ENCODE measurements around the gene ABCA13. TPM values are rescaled to one million over a fixed set of nuclear protein-coding genes. Genes with fewer than 3 reads are reported as not detected.
A peak's percentile ranks its signal among the peaks of the same experiment; 100 is the strongest.

The ABCA13 gene
- total RNA-seq, 1 donor from 2014 or later: 0.44 TPM

DNA sequence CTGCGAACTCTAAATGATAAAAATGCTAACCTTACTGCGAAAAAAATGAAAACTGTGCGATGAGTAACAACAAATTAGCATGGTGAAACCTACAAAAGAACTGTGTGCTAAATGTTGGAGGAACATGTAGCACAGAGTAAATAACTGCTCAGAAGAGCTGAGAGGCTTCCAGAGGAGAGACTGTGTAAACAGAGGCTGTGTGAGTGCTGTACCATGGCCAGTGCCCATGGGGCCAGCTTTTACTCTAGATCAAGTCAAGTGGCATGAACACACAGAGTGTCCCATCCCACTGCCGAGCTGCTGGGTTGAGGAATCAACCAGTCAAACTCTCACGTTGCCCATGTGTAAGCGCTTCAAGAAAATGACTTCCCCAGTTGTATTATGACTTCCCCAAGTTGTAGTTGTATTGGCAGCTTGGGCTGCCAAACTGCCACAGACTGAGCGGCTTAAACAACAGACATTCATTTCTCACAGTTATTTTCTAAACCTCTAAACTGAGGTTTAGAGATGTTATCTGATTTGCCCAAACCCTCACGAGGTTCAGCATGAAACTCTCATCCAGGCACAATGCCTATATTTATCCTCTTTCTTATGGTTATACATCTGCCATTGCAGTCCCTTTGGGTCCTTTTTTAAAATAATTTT, 270.7 kb downstream of the ABCA13 start:
- Mint-ChIP-seq H3K4me3 (ENCODE audit: unreplicated experiment) (no peak overlapping the region), H3K27ac (ENCODE audit: unreplicated experiment) (no peak overlapping the region), H3K36me3 (ENCODE audit: low read depth, unreplicated experiment) (peaks cover 6% of the 10 kb centered on the region), H3K9me3 (ENCODE audit: unreplicated experiment) (peaks cover 5% of the 10 kb centered on the region), H3K4me1 (ENCODE audit: unreplicated experiment) (no peaks in the 10 kb centered on the region), H3K27me3 (ENCODE audit: unreplicated experiment) (peaks cover 6% of the 10 kb centered on the region)
- TF ChIP-seq, protein P1, sequence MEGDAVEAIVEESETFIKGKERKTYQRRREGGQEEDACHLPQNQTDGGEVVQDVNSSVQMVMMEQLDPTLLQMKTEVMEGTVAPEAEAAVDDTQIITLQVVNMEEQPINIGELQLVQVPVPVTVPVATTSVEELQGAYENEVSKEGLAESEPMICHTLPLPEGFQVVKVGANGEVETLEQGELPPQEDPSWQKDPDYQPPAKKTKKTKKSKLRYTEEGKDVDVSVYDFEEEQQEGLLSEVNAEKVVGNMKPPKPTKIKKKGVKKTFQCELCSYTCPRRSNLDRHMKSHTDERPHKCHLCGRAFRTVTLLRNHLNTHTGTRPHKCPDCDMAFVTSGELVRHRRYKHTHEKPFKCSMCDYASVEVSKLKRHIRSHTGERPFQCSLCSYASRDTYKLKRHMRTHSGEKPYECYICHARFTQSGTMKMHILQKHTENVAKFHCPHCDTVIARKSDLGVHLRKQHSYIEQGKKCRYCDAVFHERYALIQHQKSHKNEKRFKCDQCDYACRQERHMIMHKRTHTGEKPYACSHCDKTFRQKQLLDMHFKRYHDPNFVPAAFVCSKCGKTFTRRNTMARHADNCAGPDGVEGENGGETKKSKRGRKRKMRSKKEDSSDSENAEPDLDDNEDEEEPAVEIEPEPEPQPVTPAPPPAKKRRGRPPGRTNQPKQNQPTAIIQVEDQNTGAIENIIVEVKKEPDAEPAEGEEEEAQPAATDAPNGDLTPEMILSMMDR (IDR thresholded peaks at IDR 0.05; ENCODE audit: unreplicated experiment): no peak
- no peak for DNase-seq (ENCODE audit: low spot score)

DNA sequence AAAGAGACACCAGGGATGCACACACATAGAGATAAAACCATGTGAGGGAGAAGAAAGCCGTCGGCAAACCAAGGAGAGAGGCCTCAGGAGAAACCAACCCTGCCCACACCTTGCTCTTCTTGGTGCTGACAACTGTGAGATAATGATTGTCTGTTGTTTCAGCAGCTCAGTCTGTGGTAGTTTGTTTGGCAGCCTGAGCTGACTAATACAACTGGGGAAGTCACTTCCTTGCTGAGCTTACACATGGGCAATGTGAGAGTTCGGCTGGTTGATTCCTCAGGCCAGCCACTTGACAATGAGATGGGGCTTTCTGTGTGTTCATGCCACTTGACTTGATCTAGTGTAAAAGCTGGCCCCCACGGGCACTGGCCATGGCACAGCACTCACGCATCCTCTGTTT, 271.8 kb downstream of the ABCA13 start:
- Mint-ChIP-seq H3K9me3 (ENCODE audit: unreplicated experiment) (peaks cover 5% of the 10 kb centered on the region), H3K27me3 (ENCODE audit: unreplicated experiment) (peaks cover 6% of the 10 kb centered on the region), H3K36me3 (ENCODE audit: low read depth, unreplicated experiment) (peaks cover 6% of the 10 kb centered on the region), H3K4me3 (ENCODE audit: unreplicated experiment) (no peak overlapping the region), H3K27ac (ENCODE audit: unreplicated experiment) (peak overlapping the region; percentile 8), H3K4me1 (ENCODE audit: unreplicated experiment) (no peaks in the 10 kb centered on the region)
- no peak for DNase-seq (ENCODE audit: low spot score)
- TF ChIP-seq, protein P1 (IDR thresholded peaks at IDR 0.05; ENCODE audit: unreplicated experiment): no peak

DNA sequence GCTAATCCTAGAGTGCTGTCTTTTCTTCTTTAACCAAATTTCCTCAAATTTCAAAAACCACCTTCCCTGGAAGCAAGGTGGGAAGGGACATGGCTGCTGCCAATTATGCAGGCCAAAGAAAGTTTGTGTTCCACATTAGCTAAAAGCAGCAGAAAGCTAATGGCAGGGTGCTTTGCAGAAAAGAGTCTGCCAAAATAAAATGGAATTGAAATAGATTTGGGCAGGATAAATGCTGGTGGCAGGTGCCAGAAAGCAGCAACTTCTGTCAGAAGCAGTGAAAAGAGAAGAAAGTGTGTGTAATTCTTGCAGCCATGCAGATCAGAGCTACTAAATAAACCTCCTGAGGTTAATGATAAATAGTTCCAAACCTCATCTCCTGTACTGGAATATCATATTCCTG, 275.5 kb downstream of the ABCA13 start:
- TF ChIP-seq, protein P1 (IDR thresholded peaks at IDR 0.05; ENCODE audit: unreplicated experiment): no peak
- peaks cover 7% of the 10 kb centered on the region for H3K27me3 Mint-ChIP-seq (ENCODE audit: unreplicated experiment)
- H3K27ac Mint-ChIP-seq (ENCODE audit: unreplicated experiment): no peak overlapping the region
- H3K4me3 Mint-ChIP-seq (ENCODE audit: unreplicated experiment): no peak overlapping the region
- DNase-seq (ENCODE audit: low spot score): no peak
- H3K4me1 Mint-ChIP-seq (ENCODE audit: unreplicated experiment): no peaks in the 10 kb centered on the region
- H3K9me3 Mint-ChIP-seq (ENCODE audit: unreplicated experiment): peaks cover 5% of the 10 kb centered on the region
- H3K36me3 Mint-ChIP-seq (ENCODE audit: low read depth, unreplicated experiment): peaks cover 6% of the 10 kb centered on the region

DNA sequence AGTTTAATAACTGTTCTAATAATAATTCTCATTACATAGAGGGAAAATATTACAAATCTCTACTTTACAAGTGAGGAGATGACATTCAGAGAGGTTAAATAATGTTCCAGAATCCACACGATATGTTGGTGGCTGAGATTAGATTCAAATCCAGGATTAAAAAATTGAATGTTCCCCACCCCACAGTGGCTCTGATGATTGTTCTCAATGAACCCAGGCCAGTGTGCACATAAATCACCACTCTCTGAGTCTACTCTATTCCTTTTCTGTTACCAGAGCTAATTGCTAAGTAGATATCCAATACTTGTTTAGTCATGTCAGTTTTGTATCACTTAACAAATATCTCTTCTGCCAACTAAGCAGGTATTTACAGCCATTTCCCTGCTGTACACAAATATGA, 281.0 kb downstream of the ABCA13 start:
- Mint-ChIP-seq H3K4me1 (ENCODE audit: unreplicated experiment) (no peaks in the 10 kb centered on the region), H3K36me3 (ENCODE audit: low read depth, unreplicated experiment) (no peaks in the 10 kb centered on the region), H3K9me3 (ENCODE audit: unreplicated experiment) (no peaks in the 10 kb centered on the region), H3K4me3 (ENCODE audit: unreplicated experiment) (no peak overlapping the region), H3K27ac (ENCODE audit: unreplicated experiment) (no peak overlapping the region), H3K27me3 (ENCODE audit: unreplicated experiment) (peaks cover 1% of the 10 kb centered on the region)
- no peak for DNase-seq (ENCODE audit: low spot score)
- TF ChIP-seq, protein P1 (IDR thresholded peaks at IDR 0.05; ENCODE audit: unreplicated experiment): no peak

DNA sequence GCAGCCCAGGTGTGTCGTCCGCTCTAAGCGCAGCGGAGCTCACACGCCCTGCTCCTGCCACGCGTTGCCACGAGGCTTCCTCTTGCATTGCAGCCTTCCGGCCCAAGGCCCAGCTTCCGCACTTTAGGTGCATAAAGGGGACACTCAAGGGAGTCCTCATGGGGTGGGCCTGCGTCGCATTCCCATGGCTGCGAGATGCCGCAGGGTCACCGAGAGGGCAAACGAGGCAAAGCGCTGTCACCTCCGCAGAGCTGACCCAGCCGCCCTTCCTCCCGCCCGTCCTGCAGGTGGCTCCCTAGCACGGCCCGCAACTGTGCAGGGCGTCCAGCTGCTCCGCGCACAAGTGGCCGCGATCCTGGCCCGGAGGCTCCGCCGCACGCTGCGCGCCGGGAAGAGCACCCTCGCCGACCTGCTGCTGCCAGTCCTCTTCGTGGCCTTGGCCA, 283.5 kb downstream of the ABCA13 start:
- Mint-ChIP-seq H3K9me3 (ENCODE audit: unreplicated experiment) (no peaks in the 10 kb centered on the region), H3K36me3 (ENCODE audit: low read depth, unreplicated experiment) (no peaks in the 10 kb centered on the region), H3K4me1 (ENCODE audit: unreplicated experiment) (no peaks in the 10 kb centered on the region), H3K4me3 (ENCODE audit: unreplicated experiment) (no peak overlapping the region), H3K27ac (ENCODE audit: unreplicated experiment) (no peak overlapping the region), H3K27me3 (ENCODE audit: unreplicated experiment) (no peaks in the 10 kb centered on the region)
- no peak for DNase-seq (ENCODE audit: low spot score)
- TF ChIP-seq, protein P1 (IDR thresholded peaks at IDR 0.05; ENCODE audit: unreplicated experiment): no peak

Data from endothelial cell (in vitro differentiated cells).